Measurements from ENCODE around the gene H2AZ1.

GRCh38 chr4:99938243-99938753 is 11.8 kb downstream of the H2AZ1 start:
- TF ChIP-seq EZH2phosphoT487 (IDR thresholded peaks at IDR 0.05; ENCODE audit: low read length) (no peak), CTCF (IDR thresholded peaks at IDR 0.05; ENCODE audit: low read length) (no peak), EZH2 (optimal IDR thresholded peaks at IDR 0.05; ENCODE audit: low read depth, low read length) (no peak)

Data from MM.1S (cell line).